IPS DF 19.7 (cell line): ENCODE results near the gene ADGRL3.

ENCODE experiments used
- DNase-seq: peaks from one replicate; pipeline ENCODE4 v3.0.0-alpha.2; 2013; ENCODE audit warnings: low read depth, low spot score

Gene ADGRL3

DNA sequence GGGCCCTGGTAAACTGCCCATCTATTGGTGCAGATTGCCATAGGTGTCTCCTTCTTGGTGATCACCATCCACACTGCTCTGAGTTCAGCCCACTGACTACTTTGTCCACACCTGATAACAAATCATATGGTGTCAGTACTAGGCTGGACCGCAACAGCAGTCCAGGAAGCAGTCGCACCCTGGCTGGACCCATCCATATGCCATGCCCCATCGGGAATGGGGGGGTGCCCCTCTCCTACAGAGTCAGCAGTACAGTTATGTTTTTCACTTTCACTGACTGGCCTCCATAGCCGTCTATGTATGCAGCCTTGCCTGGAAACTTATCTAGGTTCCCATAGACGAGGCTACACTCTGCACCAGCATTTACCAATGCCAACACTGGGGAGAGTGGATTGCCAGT is 226.1 kb downstream of the ADGRL3 start:
- DNase-seq = no peak

GRCh38 chr4:61427099-61427817 is 227.1 kb downstream of the ADGRL3 start:
- no peak for DNase-seq

DNA sequence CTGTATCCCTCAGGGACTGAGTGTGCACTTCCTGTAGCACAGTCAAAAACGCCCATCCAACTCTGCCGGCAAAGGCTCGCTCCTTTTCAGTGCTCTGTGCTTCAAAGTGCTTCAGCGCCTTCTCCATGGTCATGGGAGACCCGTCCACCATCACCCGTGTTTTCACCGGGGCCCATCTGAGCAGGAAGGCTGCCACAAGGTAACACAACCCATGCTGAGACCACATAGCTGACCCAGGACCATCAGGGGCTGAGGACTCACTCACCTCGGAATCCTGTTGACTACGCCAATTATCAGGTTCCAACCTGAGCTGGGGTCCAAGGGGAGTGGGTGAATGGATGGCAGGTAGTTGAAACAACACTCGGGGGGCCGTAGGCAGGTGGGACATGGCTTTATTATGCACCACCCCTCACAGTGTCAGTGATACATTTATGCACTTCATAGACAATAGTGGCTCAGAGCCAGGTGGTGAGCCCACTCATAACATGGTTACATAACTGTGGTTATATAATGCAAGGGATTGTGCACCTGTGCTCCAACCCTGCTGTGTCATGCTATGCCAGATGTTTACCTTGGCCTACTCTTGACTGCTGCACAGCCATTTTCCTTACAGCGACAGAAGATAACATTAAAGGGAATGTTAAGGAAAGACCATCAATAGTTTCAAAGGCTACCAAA is 227.8 kb downstream of the ADGRL3 start:
- DNase-seq = no peak

- DNase-seq = no peak
Measured at GRCh38 chr4:61428950-61429349, 228.8 kb downstream of the ADGRL3 start.

DNA sequence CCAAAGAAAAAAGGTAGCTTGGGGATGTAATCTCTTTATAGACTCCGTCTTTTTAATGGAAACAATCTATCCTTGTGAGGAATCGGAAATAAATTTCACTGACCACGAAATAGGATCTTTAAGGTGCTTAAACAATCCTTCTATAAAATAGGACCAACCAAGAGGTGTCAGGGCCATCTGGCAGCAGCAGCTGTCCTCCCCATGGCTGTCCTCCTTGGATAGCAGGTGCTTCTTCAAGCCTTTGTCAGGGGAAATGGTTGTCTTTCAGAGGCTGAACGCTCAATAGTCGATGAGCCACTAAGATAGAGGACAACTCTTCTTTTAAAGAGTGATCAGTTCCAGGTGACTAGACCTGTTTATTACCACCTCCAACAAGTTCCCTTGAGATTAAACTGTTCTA is 231.0 kb downstream of the ADGRL3 start:
- no peak for DNase-seq

DNA sequence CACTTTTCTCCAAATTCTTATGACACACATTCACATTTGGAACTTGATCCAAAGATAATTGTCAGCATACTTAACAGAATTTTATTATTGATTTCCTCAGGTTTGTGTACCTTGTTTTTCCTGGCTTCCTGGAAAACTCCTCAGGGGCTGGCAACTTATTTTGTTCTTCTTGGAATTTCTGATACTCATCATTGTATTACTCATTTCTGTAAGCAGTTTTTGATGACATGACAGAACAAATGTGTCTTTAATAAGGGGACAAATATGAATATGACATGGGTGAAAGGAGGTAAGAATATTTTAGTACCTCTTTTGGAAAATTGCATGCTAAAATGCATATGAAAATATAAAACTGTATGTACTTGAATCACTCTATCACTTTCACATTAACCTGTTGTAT is 237.8 kb downstream of the ADGRL3 start:
- no peak for DNase-seq

- no peak for DNase-seq
Measured at GRCh38 chr4:61440321-61440720, 240.2 kb downstream of the ADGRL3 start.

DNA sequence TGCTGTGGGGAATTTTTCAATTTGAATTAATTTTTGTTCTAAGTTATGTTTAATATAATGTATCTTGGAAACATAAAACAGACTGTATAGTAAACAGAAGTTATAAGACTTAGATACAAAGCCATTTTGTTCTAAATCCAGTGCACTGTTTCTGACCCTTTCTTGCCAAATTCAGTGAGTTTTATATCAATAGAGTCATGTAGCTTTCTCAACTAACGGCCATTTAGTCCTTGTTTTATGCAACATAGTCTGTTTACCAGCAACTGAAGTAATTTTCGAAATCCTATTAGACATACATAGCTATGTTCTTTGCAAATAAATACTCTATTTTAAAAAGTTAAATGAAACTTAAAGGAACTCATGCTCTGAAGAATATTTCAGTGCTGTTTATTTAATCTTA is 242.8 kb downstream of the ADGRL3 start:
- DNase-seq = no peak

DNA sequence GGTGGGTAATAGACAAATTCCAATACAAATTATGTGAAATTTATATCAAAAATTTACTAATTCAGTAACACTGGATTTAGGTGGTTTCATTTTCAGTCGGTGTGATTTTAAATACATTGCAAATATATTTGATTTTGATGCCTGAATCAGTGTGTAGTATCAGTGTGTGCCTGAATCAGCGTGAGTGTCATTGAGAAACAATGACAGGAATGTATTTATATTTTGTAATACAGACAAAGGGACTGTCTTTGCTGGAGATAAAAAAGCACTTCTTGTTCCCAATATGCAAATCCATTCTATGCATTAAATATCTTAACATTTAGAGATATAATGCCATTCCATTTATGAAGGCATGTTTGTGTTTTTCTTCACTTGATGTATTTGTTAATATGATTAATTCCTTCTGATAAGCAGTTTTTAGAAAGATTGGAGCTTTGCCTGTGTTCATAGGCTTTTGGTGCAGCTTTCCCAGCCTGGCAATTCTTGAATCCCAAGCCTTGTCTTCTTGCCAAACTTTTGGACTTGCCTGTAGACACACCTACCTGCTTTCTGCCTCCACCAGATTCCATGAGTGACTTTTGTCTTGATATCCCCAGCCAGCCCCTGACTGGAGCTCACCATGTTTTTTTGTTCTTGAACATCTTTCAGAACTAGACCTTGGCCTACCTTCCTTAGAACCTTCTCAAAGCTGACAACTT is 243.8 kb downstream of the ADGRL3 start:
- DNase-seq = no peak

DNA sequence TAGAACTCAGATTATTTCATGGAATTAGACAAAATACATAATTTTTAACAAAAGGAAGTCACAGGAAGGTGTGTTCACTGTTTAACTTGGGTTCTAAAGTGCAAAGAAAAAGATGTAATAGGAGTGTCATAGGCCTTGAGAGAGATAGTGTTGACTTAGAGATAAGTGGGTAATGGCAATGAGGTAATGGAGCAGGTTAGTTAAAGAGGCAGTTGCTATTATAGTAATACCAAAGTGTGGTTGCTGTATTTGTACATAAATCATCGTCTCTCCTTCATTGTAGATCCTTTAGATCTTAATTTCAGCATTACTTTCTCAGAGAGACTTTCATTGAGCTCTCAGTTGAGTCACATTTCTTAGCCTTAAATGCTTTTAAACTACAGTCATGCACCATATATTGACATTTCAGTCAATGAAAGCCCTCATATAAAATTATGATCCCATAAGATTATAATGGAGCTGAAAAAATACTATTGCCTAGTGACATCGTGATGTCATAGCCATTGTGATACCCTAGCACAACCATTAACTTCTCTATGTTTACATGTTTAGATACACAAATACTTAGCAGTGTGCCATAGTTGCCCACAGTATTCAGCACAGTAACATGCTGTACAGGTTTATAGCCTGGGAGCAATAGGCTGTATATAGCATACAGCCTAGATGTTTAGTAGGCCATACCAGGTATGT is 245.4 kb downstream of the ADGRL3 start:
- DNase-seq = no peak

GRCh38 chr4:61446941-61447340 is 246.8 kb downstream of the ADGRL3 start:
- DNase-seq = no peak

- DNase-seq = no peak
Measured at GRCh38 chr4:61447918-61448317, 247.8 kb downstream of the ADGRL3 start.

- no peak for DNase-seq
Measured at GRCh38 chr4:61451935-61452334, 251.8 kb downstream of the ADGRL3 start.

GRCh38 chr4:61461956-61462355 is 261.8 kb downstream of the ADGRL3 start:
- DNase-seq = no peak

GRCh38 chr4:61462451-61463326 is 262.6 kb downstream of the ADGRL3 start:
- DNase-seq = no peak

DNA sequence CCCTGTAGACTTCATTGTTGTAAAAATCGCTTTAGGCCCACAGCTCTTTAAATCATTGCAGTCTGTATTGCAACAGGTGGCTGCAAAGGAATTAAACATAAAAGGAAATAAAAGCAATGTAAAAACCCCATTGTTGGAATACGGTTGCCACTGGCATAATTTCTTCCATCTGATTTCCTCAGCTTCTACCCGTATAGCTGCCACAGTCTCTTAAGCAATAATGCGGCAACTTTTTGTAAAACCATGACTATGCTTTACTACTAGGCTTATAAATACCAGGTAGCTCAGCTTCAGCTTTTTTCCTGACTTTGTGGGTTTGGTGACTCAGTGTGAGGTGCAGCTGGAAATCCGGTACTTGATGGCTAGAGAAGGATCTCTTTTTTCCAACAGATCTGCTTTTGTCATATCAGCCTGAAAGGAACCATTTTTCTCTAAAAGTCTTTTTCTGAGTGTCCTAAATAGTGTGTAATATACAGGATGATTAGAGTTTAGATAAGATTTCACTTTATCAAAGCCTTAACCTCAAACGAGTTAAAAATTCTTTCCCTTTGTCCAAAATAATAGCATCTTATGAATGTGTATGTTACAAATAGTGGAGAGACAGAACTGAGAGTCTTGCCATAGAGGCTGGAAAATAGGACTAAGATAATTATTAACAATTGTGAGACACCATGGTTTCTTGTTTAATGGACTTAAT is 268.0 kb downstream of the ADGRL3 start:
- DNase-seq = no peak

- DNase-seq = no peak
Measured at GRCh38 chr4:61473306-61473705, 273.2 kb downstream of the ADGRL3 start.

DNA sequence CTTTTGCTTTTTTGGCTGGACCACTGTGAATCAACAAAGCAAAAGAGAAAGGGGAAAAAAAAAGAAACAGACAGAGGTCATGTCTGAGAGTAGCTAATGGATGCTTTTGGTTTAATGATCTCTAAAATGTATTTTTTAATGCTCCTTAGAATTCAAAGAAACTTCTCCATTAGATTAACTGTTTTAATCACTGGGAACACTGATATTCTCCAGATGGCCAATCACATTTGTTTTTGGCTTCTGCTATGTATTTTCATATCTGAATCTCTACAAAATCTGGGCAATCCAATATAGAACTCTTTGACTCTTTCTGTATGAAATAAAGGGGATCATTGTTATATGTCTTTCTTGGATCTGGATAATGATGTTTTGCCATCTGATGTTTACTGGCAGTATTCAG is 278.2 kb downstream of the ADGRL3 start:
- DNase-seq = no peak

- DNase-seq = no peak
Measured at GRCh38 chr4:61485056-61485455, 284.9 kb downstream of the ADGRL3 start.

- no peak for DNase-seq
Measured at GRCh38 chr4:61489927-61490326, 289.8 kb downstream of the ADGRL3 start.

- DNase-seq = no peak
Measured at GRCh38 chr4:61493041-61493440, 292.9 kb downstream of the ADGRL3 start.
